Large intestine (tissue), 12 donors: ENCODE data around the gene CDC42EP5. TPM values are rescaled to one million over a fixed set of nuclear protein-coding genes. Genes with fewer than 3 reads are reported as not detected.
A peak's percentile ranks its signal among the peaks of the same experiment; 100 is the strongest.
"Not testable (repeated sequence)": the region's sequence is repeated elsewhere in the genome, so short reads cannot be mapped to it uniquely, and the experiment has no call there.

Experiments used
- DNase-seq, 2 donors: peaks; one replicate each; pipeline versions ENCODE4 v3.0.0 to v3.0.0-alpha.2; 2013
- H3K27ac ChIP-seq: one replicate; pipeline ENCODE4 v1.5.1; 2013; ENCODE audit warnings: low read length
- H3K27me3 ChIP-seq: 2 replicates; pipeline ENCODE4 v1.6.1; 2013; ENCODE audit warnings: low read length; ENCODE audit not compliant: control insufficient read depth, insufficient read depth
- H3K36me3 ChIP-seq: 2 replicates; pipeline ENCODE4 v1.6.1; 2013; ENCODE audit warnings: low read length; ENCODE audit not compliant: control insufficient read depth, insufficient read depth
- H3K4me1 ChIP-seq: one replicate; pipeline ENCODE4 v1.6.1; 2013; ENCODE audit warnings: low read length; ENCODE audit not compliant: control insufficient read depth, insufficient read depth
- H3K4me3 ChIP-seq: one replicate; pipeline ENCODE4 v1.5.1; 2013; ENCODE audit warnings: low read length
- H3K9me3 ChIP-seq: one replicate; pipeline ENCODE4 v1.6.1; 2013; ENCODE audit warnings: mild to moderate bottlenecking, low read depth, low read length, moderate library complexity; ENCODE audit not compliant: control insufficient read depth
- WGBS: methylation state at CpG from one replicate; pipeline ENCODE4 v1.1.5; 2013; ENCODE audit warnings: low lambda C conversion rate; ENCODE audit not compliant: insufficient coverage; 5-methylcytosine and 5-hydroxymethylcytosine counted together
- long read RNA-seq, 11 donors: transcript quantifications; one replicate each; lab custom pipeline, GENCODE V29; 2026
- polyA plus RNA-seq: library from polyadenylated mRNA; unstranded; fragments of 120-200 nt; gene quantifications from one replicate; pipeline ENCODE4 v1.2.1, GENCODE V29; 2013

Gene CDC42EP5, protein sequence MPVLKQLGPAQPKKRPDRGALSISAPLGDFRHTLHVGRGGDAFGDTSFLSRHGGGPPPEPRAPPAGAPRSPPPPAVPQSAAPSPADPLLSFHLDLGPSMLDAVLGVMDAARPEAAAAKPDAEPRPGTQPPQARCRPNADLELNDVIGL
- polyA plus RNA-seq = 161 TPM
- long read RNA-seq, donor 1, transcript CDC42EP5-201 (3 exons, 864 nt) = major isoform, 62 of 74 reads
- long read RNA-seq, donor 1, partial matches to known transcripts = 9 of 74 reads
- long read RNA-seq, donor 1, other reads (novel, unspliced or antisense) = 0 of 74 reads
- long read RNA-seq, donor 2, transcript CDC42EP5-201 (3 exons, 864 nt) = major isoform, 127 of 151 reads
- long read RNA-seq, donor 2, transcript CDC42EP5-202 (2 exons, 288 nt) = minor isoform, 6 of 151 reads
- long read RNA-seq, donor 2, partial matches to known transcripts = 18 of 151 reads
- long read RNA-seq, donor 2, other reads (novel, unspliced or antisense) = 0 of 151 reads
- long read RNA-seq, donor 3, transcript CDC42EP5-202 (2 exons, 288 nt) = minor isoform, 14 of 240 reads
- long read RNA-seq, donor 3, transcript CDC42EP5-201 (3 exons, 864 nt) = major isoform, 200 of 240 reads
- long read RNA-seq, donor 3, partial matches to known transcripts = 26 of 240 reads
- long read RNA-seq, donor 3, other reads (novel, unspliced or antisense) = 0 of 240 reads
- long read RNA-seq, donor 4, transcript CDC42EP5-201 (3 exons, 864 nt) = major isoform, 13 of 14 reads
- long read RNA-seq, donor 4, partial matches to known transcripts = 0 of 14 reads
- long read RNA-seq, donor 4, other reads (novel, unspliced or antisense) = 0 of 14 reads
- long read RNA-seq, donor 5, transcript CDC42EP5-201 (3 exons, 864 nt) = major isoform, 76 of 82 reads
- long read RNA-seq, donor 5, partial matches to known transcripts = 5 of 82 reads
- long read RNA-seq, donor 5, other reads (novel, unspliced or antisense) = 0 of 82 reads
- long read RNA-seq, donor 6, transcript CDC42EP5-201 (3 exons, 864 nt) = major isoform, 103 of 116 reads
- long read RNA-seq, donor 6, transcript CDC42EP5-202 (2 exons, 288 nt) = minor isoform, 5 of 116 reads
- long read RNA-seq, donor 6, partial matches to known transcripts = 8 of 116 reads
- long read RNA-seq, donor 6, other reads (novel, unspliced or antisense) = 0 of 116 reads
- long read RNA-seq, donor 7, transcript CDC42EP5-202 (2 exons, 288 nt) = minor isoform, 6 of 46 reads
- long read RNA-seq, donor 7, transcript CDC42EP5-201 (3 exons, 864 nt) = major isoform, 35 of 46 reads
- long read RNA-seq, donor 7, partial matches to known transcripts = 5 of 46 reads
- long read RNA-seq, donor 7, other reads (novel, unspliced or antisense) = 0 of 46 reads
- long read RNA-seq, donor 8, transcript CDC42EP5-202 (2 exons, 288 nt) = minor isoform, 8 of 159 reads
- long read RNA-seq, donor 8, transcript CDC42EP5-201 (3 exons, 864 nt) = major isoform, 119 of 159 reads
- long read RNA-seq, donor 8, partial matches to known transcripts = 32 of 159 reads
- long read RNA-seq, donor 8, other reads (novel, unspliced or antisense) = 0 of 159 reads
- long read RNA-seq, donor 9, transcript CDC42EP5-201 (3 exons, 864 nt) = major isoform, 86 of 103 reads
- long read RNA-seq, donor 9, transcript CDC42EP5-202 (2 exons, 288 nt) = minor isoform, 9 of 103 reads
- long read RNA-seq, donor 9, partial matches to known transcripts = 8 of 103 reads
- long read RNA-seq, donor 9, other reads (novel, unspliced or antisense) = 0 of 103 reads
- long read RNA-seq, donor 10, transcript CDC42EP5-202 (2 exons, 288 nt) = minor isoform, 9 of 146 reads
- long read RNA-seq, donor 10, transcript CDC42EP5-201 (3 exons, 864 nt) = major isoform, 124 of 146 reads
- long read RNA-seq, donor 10, partial matches to known transcripts = 13 of 146 reads
- long read RNA-seq, donor 10, other reads (novel, unspliced or antisense) = 0 of 146 reads
- long read RNA-seq, donor 11, transcript CDC42EP5-201 (3 exons, 864 nt) = major isoform, 66 of 80 reads
- long read RNA-seq, donor 11, partial matches to known transcripts = 12 of 80 reads
- long read RNA-seq, donor 11, other reads (novel, unspliced or antisense) = 0 of 80 reads

DNA sequence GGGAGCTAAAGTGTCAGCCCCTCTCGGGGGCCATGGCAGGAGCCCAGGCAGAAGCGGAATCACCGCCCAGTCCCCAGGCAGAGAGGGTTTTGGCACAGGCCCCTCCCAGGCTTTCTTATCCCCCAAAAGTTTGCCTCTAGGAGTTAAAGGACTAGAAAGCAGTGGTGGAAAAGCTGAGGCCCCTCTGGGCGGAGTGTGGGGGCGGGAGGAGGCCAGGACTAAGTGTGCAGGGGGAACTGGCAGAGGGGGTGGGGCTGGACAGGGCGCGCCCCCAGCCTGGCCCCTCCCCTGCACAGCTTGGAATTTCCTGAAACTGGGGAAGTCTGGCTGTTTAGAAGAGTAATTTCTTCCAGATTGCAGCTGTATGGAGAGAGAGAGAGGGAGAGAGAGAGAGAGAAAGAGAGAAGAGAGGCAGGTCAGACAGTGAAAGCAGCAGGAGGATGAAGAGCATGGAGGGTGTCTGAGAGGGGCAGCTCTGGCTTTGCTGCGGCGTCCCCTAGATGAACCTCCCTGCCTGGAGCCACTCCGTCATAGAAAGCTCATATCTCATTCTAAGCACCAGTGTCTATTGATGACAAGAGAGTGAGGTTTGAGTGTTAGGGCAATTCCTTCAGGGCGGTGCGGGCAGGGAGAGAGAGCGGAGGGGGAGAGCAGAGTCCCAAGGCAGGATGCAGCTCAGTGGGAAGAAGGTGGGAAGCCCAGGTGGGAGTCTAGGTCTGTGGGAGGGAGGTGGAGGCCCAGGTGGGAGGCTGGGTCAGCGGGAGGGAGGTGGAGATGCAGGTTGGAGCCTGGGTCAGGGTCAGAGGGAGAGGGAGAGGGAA lies at the start of gene CDC42EP5:
Gene CDC42EP5 (minus strand): TSS at position 226 of the 821 bp plus-strand sequence. CDS start 7,749 bp downstream, outside the sequence.
- Histone ChIP-seq H3K4me1 (peaks cover 34% of the 10 kb centered on the region), H3K9me3 (peaks cover 4% of the 10 kb centered on the region), H3K36me3 (peaks cover 4% of the 10 kb centered on the region), H3K4me3 (peak within 1 kb of the TSS; percentile 77), H3K27ac (peak within 1 kb of the TSS; percentile 98), H3K27me3 (peaks cover 2% of the 10 kb centered on the region)
- no CpG with 5 or more reads among the region's 14 CpGs for WGBS
- peak; percentile 86 to 96 for DNase-seq

DNA sequence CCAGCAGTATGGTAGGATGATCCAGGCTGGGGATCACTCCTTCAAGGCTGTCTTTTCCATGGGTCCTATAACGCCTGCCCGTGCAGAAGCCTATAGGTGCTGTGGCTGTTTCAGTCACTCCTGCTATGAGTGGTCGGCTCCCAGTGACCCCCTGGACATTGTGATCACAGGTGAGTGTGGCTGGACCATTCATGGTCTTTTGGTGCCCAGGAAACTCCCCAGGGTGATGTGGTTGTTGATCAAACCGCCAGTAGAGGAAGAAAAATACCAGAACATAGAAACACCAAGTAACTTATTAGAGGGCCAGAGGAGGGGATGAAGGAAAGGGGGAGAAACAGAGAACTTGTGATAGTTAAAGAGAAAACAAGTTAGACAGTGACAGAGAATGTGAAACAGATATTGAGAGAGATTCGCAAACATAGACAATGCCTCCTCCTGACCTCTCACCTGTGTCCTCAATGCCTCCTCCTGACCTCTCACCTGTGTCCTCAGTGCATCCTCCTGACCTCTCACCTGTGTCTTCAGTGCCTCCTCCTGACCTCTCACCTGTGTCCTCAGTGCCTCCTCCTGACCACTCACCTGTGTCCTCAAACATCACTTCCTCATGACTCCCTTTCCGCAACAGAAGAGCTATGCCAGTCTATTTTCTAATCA lies 48.9 kb upstream of the CDC42EP5 start:
- no CpG with 5 or more reads among the region's 6 CpGs for WGBS
- Histone ChIP-seq H3K36me3 (no peaks in the 10 kb centered on the region), H3K27ac (no peak overlapping the region), H3K4me3 (no peak overlapping the region), H3K9me3 (no peaks in the 10 kb centered on the region), H3K27me3 (no peaks in the 10 kb centered on the region), H3K4me1 (no peaks in the 10 kb centered on the region)
- DNase-seq = no peak

DNA sequence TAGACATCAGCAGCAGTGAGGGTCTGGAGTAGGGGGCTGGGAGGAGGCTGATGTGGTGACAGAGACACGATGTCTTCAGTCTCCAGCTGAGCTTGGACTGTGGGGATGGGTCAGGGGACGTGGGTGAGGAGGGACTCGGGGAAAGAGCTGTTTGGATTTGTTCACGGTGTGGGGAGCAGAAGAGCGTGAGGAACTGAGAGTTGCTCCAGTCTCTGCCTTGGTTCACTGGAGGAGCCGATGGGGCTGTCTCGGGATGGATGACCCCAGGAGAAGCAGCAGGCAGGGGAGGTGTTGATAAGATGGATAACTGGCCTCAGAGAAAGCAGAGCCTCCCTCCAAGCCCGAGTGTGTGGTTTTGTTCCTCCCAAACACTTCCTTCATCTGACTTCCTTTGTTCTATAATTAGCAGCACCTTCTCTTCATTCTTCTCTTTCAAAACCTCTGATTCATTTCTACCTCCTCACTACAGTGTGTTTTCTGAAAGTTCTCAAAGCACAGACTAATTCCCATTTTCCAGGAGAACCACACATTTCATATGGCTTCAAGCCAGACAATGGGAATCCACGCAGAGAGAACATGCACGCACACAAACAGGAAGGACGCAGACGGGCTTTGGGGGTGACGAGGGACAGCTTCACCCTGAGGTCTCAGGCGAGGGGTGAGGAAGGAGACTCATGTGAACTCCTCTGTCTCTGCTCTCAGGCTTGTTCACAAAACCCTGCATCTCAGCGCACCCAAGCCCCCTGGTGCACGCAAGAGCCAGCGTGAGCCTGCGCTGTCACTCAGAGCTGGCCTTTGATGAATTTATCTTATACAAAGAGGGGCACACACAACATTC lies 48.1 kb upstream of the CDC42EP5 start:
- Histone ChIP-seq H3K4me3 (no peak overlapping the region), H3K9me3 (no peaks in the 10 kb centered on the region), H3K4me1 (no peaks in the 10 kb centered on the region), H3K27me3 (no peaks in the 10 kb centered on the region), H3K27ac (no peak overlapping the region), H3K36me3 (no peaks in the 10 kb centered on the region)
- WGBS = 31% methylated on average over 2 of the region's 18 CpGs
- DNase-seq = no peak

DNA sequence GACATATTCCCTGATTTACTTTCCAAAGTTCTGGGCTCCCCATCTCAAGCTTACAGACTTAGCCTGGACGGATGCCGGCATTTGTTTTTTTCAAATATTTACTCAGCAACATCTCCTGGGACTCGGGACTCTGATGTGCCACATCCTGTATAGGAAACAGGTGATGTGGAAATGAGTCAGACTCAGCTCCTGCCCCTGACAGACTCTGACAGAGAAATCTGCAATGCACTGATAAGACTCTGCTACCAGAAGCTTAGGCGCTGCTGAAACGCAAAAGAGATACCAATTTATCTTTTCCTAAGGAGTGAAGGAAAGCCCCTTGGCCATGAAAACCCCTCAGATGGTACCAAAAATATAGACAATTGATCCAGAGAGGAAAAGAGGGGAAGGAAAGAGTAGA lies 45.7 kb upstream of the CDC42EP5 start:
- Histone ChIP-seq H3K27ac (no peak overlapping the region), H3K27me3 (no peaks in the 10 kb centered on the region), H3K9me3 (no peaks in the 10 kb centered on the region), H3K4me3 (no peak overlapping the region), H3K36me3 (no peaks in the 10 kb centered on the region), H3K4me1 (no peaks in the 10 kb centered on the region)
- DNase-seq = no peak
- 87% methylated on average over 3 of the region's 5 CpGs for WGBS

DNA sequence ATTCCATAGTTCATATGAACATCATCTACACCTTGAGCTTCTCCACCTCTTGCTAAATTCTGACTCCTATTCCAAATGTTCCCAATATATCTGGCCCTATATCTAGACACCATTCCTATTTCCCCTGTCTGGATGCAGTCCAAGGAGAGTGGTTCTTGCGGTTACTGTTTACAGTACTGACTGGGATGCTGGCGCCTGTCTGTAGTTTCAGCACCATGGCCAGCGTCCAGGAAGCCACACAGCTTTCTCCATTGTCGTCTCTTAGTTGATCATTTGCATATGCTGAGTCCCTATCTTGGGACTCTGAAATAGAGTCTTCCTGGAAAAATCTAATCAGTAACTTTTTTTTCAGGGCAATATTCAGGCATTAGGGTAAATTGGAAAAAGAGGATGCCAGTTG lies 44.4 kb upstream of the CDC42EP5 start:
- Histone ChIP-seq H3K9me3 (no peaks in the 10 kb centered on the region), H3K27ac (no peak overlapping the region), H3K4me3 (no peak overlapping the region), H3K4me1 (no peaks in the 10 kb centered on the region), H3K36me3 (no peaks in the 10 kb centered on the region), H3K27me3 (no peaks in the 10 kb centered on the region)
- no CpG with 5 or more reads among the region's 4 CpGs for WGBS
- DNase-seq = peak in 1 of 2 donors; percentile 44

DNA sequence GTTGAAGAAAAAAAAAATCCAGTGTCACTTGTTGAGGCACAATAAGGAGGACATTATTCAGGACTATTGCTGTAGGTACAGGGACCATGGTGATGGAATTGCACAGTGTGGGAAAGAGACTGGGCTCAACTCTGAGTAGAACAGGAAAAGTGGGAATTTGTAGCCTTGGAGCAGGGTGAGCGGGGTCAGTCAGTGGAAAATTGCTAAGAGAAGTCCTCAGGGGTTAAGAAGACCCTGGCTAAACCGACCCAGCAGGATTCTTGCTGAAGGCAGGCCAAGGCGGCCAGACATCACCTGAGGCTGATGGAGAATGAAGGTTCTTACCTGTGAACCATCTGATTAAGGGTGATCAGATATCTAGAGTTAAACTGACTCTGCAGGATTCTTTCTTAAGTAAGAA lies 42.1 kb upstream of the CDC42EP5 start:
- Histone ChIP-seq H3K27ac (no peak overlapping the region), H3K9me3 (no peaks in the 10 kb centered on the region), H3K4me3 (no peak overlapping the region), H3K27me3 (no peaks in the 10 kb centered on the region), H3K4me1 (no peaks in the 10 kb centered on the region), H3K36me3 (no peaks in the 10 kb centered on the region)
- WGBS = no CpG with 5 or more reads among the region's 3 CpGs
- no peak for DNase-seq

DNA sequence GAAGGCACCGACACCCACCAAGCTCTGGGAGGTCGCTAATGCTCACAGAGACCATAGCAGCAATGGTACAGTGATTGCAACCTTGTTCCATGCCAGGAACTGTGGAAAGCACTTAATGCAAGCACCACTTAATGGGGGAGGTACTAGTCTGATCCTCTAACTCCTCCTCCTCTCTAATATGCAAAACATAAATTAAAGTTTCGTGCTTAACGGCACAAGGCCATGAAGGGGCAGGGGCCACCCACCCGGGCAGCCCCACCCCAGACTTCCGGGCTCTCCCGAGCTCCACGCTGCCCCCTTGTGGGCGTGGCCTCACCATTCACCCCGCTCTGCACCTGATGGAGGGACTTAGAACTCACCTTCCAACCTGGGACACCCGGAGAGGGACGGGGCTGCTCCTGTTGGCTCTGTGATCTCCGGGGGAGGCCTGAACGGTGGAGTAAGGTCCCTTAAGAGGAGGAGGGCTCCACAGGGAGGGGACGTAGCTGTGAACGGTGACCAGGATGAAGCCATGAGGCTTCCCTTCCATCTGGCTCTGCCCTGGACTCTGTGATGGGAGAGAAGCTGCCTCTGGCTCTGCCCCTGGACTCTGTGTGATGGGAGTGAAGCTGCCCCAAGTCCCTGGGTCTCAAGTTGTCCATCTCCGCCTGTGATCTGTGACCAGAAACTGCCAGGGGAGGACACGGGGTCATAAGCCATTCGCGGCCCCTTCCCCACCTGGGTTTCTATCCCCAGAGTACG lies 36.3 kb upstream of the CDC42EP5 start:
- not testable (repeated sequence) for H3K9me3 ChIP-seq, H3K36me3 ChIP-seq, H3K27me3 ChIP-seq, DNase-seq, H3K4me1 ChIP-seq, H3K4me3 ChIP-seq, H3K27ac ChIP-seq
- WGBS = no CpG with 5 or more reads among the region's 21 CpGs
